Retina (tissue), 1 donor: ENCODE measurements around the gene EXD3.
"Not testable (repeated sequence)": the region's sequence is repeated elsewhere in the genome, so short reads cannot be mapped to it uniquely, and the experiment has no call there.

ENCODE experiments used
- DNase-seq: peaks from one replicate; pipeline ENCODE4 v3.0.0-alpha.2; 2016

EXD3 gene

DNA sequence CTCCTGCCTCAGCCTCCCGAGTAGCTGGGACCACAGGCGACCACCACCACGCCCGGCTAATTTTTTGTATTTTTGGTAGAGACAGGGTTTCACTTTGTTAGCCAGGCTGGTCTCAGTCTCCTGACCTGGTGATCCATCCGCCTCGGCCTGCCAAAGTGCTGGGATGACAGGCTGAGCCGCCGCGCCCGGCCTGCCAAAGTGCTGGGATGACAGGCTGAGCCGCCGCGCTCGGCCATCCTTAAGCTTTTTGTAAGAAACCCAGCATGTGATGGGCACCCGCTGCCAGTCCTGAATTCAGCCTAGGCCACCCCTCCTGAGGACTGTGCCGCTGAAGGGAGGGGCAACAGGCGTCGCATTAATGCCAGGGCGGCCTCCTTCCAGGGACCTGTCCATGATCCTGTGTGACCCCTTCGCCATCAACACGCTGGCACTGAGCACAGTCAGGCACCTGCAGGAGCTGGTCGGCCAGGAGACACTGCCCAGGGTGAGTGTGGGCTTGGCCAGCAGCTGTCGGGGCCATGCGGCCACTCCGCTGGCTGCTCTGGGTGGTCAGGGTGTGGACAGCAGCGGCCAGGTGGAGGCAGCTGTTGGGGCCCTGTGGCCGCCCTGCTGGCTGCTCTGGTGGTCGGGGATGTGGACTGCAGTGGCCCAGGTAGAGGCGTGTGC lies 157.3 kb downstream of the EXD3 start:
- no peak for DNase-seq

DNA sequence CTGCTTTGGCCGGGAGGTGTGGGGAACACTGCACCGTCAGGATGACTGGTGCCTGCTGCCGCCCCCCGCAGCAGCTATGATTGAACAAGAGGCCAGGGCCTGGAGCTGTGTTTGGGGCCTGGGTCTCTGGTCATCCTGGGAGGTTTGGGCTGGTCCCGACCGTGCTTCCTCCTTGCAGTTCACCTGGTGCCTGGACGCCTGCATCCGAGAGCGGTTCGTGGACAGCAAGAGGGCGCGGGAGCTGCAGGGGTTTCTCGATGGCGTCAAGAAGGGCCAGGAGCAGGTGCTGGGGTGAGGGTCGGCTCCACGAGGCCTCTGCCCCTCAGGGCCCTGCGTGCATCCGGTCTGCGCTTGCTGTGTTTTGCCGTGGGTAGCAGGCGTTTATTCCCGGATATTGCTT lies 158.9 kb downstream of the EXD3 start:
- DNase-seq, result no peak

DNA sequence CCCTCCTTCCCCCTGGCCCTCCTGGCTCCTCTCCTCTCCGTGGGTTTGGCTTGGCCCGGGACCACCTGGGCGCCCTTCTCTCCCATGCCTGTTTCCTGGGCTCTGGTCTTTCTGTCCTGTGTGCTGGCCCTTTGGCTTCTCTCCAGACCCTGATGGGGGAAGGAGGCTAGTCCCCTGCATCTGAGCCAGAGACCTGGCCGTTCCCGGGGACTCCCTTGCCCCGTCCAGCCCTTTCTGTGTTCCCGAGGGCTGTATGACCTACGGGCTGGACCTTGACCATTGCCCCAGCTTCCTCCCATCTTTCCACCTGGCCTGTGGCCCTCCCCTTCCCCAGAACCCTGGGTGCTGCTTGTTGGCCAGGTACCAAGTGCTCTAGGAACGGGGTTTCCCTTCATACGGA lies 159.5 kb downstream of the EXD3 start:
- DNase-seq, result no peak

DNA sequence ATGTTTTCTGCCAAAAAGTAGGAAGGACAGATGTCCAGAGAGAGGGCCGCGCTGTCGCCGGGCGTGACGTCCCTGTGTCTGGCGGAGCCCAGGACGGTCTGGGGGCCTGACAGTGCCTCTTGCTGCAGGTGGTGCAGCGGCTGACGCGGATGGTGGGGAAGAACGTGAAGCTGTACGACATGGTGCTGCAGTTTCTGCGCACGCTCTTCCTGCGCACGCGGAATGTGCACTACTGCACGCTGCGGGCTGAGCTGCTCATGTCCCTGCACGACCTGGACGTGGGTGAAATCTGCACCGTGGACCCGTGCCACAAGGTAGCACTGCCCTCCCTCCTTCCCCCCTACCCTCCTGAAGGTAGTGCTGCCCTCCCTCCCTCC lies 160.1 kb downstream of the EXD3 start:
- no peak for DNase-seq

DNA sequence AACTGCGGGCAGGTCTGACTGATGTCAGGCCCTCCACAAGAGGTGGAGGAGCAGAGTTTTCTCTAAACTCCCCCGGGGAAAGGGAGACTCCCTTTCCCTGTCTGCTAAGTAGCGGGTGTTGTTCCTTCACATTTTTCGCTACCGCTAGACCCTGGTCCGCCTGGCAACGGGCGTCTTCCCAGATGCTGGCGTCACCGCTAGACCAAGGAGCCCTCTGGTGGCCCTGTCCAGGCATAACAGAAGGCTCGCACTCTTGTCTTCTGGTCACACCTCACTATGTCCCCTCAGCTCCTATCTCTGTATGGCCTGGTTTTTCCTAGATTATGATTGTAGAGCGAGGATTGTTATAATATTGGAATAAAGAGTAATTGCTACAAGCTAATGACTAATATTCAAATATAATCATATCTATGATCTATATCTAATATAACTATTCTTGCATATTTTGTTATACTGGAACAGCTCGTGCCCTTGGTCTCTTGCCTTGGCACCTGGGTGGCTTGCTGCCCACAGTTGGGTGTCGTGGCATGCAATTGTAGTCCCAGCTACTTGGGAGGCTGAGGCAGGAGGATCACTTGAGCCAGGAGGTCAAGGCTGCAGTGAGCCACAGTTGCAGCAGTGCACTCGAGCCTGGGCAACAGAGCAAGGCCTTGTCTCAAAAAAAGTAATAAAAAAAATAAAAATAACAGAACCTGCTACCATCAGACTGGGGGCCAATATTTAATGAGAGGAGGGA lies 160.6 kb downstream of the EXD3 start:
- not testable (repeated sequence) for DNase-seq
